ENCODE measurements around the gene SPATA25.
A peak's percentile ranks its signal among the peaks of the same experiment; 100 is the strongest.
"Not testable (repeated sequence)": the region's sequence is repeated elsewhere in the genome, so short reads cannot be mapped to it uniquely, and the experiment has no call there.

Gene SPATA25

GRCh38 chr20:45887346-45887715 lies at the start of gene SPATA25:
Gene SPATA25 (minus strand): TSS chr20:45887622. CDS start chr20:45887590, 32 bp downstream.
- in situ Hi-C loops (cut with HindIII; ENCODE audit: low sequenced_read_pairs), result loop anchor here (5.0 kb wide), 1 partner anchor 55 kb away; no protein-coding TSS in a partner anchor
- no peak within 1 kb of the TSS for H3K4me3 ChIP-seq (ENCODE audit: low read depth, low read length)
- TF ChIP-seq CTCF (IDR thresholded peaks at IDR 0.05; ENCODE audit: low read depth, low read length, missing control alignments), result no peak
- DNase-seq (ENCODE audit: low read depth), result no peak

- DNase-seq (ENCODE audit: low read depth), result no peak
- no peak for TF ChIP-seq CTCF (IDR thresholded peaks at IDR 0.05; ENCODE audit: low read depth, low read length, missing control alignments)
- in situ Hi-C loops (cut with HindIII; ENCODE audit: low sequenced_read_pairs), result no loop called here
- H3K4me3 ChIP-seq (ENCODE audit: low read depth, low read length), result peak overlapping the region; percentile 95
Observed at GRCh38 chr20:45935416-45936046, 48.1 kb upstream of the SPATA25 start.

- in situ Hi-C loops (cut with HindIII; ENCODE audit: low sequenced_read_pairs), result no loop called here
- peak within 1 kb of the TSS; percentile 95 for H3K4me3 ChIP-seq (ENCODE audit: low read depth, low read length)
- peak; percentile 93 for DNase-seq (ENCODE audit: low read depth)
- no peak for TF ChIP-seq CTCF (IDR thresholded peaks at IDR 0.05; ENCODE audit: low read depth, low read length, missing control alignments)
Observed at GRCh38 chr20:45934586-45935415, 47.4 kb upstream of the SPATA25 start, which contains the start of gene PCIF1. Gene PCIF1 (plus strand): TSS chr20:45934683. CDS start chr20:45939000, 4,317 bp downstream.

- in situ Hi-C loops (cut with HindIII; ENCODE audit: low sequenced_read_pairs), result no loop called here
- no peak for TF ChIP-seq CTCF (IDR thresholded peaks at IDR 0.05; ENCODE audit: low read depth, low read length, missing control alignments)
Observed at GRCh38 chr20:45934046-45934585, 46.7 kb upstream of the SPATA25 start.

GRCh38 chr20:45933266-45934045 lies 46.0 kb upstream of the SPATA25 start:
- peak; percentile 33 for TF ChIP-seq CTCF (IDR thresholded peaks at IDR 0.05; ENCODE audit: low read depth, low read length, missing control alignments)
- peak; percentile 38 for DNase-seq (ENCODE audit: low read depth)
- in situ Hi-C loops (cut with HindIII; ENCODE audit: low sequenced_read_pairs), result no loop called here
- H3K4me3 ChIP-seq (ENCODE audit: low read depth, low read length), result peak overlapping the region; percentile 95

More at GRCh38 chr20:45934046-45934585, 46.7 kb upstream of the SPATA25 start:
- H3K4me3 ChIP-seq (ENCODE audit: low read depth, low read length), result peak overlapping the region; percentile 95
- DNase-seq (ENCODE audit: low read depth), result no peak

GRCh38 chr20:45931680-45932079 lies 44.3 kb upstream of the SPATA25 start:
- H3K4me3 ChIP-seq (ENCODE audit: low read depth, low read length); in situ Hi-C loops (cut with HindIII; ENCODE audit: low sequenced_read_pairs); DNase-seq (ENCODE audit: low read depth): not testable (repeated sequence)
